NCI-H69 (cell line): Measurements from ENCODE around the gene TK1.
"Not testable (repeated sequence)": the region's sequence is repeated elsewhere in the genome, so short reads cannot be mapped to it uniquely, and the experiment has no call there.

Experiments
- DNase-seq: peaks from one replicate; lab custom pipeline; 2025; lab: John Stamatoyannopoulos, UW

The TK1 gene

GRCh38 chr17:78148286-78149016 lies 38.4 kb downstream of the TK1 start:
- no peak for DNase-seq

DNA sequence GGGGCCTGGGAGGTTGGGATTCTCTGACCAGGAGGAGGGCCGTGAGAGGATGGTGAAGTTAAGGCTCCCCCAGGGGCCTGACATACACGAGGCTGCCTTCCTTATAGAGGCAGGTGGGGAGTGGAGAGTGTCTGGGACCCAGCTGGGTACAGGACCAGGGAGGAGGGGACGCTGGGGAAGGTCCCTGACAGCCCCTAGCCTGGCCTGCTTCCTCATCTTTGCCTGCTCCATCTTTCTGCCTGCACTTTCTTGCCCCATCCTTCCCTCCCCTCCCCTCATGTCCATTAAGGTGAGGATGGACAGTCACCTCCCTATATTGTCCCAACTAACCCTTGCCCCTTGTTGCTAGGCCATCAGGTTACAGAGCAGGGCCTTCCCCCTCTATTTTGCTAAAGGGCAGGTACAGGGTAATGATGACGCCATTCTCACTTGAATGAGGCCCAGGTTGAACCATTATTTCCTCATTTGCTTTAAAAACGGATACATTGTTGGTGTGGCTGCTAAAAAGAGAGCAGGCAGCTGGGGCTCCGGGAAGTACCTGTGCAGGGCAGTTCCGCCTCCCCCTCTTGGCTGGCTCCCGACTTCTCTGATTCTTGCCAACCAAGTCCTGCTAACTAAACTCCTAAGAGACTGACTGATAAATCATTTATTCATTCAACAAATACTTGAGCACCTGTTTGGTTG lies 39.4 kb downstream of the TK1 start:
- no peak for DNase-seq

DNA sequence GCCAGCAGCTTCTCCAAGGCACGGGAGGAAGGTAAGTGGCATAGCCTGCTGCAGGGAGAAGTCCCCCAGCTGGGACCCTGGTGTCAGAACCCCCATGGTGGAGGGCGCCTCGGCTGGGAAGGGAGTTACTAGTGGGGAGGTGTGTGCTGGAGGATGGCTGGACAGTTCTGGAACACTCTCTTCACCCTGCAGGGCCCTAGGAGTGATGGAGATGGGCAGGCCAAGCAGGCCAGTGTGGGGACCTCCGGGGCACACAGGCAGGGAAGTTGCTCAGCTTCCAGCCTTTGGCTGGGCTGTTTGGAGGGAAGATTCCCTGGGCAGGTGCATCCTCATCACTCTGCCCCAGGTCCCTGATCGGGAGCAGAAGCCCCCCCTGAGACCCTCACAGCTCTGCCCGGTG lies 40.0 kb downstream of the TK1 start:
- DNase-seq = no peak

DNA sequence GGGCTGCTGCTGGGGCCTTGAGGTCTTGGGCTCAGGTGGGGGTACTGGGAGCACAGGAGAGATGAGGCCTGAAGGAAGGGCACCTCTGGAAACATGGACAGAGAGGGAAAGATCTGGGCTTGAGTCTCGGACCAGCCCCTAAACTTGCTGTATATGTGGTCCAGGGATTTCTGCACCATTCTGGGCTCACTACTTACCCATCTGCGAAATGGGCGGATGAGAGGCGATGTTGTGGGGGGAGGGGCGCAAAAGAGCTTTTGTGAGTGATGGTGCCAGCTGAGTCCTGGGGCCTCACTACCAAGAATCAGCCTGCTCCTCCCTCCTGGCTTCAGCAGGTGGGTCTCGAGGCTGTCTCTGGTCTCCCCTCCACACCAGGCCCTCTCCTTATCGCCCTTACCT lies 40.4 kb downstream of the TK1 start:
- DNase-seq = no peak

GRCh38 chr17:78144736-78145641 lies 41.9 kb downstream of the TK1 start:
- no peak for DNase-seq

GRCh38 chr17:78144147-78144719 lies 42.6 kb downstream of the TK1 start:
- DNase-seq = peak; percentile 81

DNA sequence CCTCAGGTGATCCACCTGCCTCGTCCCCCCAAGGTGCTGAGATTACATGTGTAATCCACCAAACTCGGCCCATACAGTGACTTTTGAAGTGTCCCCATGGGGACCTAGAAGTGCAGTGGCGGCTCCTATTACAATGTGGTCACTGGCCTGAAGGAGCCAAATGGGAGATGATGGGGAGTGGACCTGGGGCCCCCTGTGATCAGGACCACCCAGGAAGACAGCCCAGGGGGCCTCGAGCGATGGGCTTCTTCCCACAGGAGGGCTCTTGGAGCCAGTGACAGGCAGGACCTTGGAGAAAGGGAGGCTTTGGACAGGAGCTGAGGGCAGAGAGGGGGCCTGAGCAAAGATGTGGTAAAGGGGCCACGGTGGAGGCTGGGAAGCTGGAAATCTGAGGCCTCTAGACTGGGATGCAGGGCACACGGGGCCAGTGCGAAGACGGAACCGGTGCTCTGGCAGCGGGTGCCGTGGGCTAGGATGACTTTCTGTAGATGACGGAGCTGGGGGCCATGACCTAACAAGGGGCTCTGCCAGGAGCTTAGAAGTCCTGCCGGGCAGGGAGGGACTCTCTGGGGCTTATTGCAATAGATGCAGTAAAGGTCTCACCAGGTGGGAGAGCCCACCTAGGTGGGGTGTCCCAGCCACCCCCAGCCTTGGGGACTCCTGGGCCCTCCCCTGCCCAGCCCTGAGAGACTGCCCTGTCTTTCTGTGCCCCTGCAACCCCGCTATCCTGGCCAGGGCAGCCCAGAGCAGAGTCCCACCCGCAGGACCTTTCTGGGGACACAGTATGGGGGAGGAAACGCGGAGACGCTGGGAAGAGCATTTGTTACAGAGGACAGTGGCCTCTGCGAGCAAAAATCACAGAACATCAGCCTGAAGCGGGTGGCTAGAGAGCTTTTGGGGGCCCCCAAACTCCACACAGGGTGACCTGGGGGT lies 43.4 kb downstream of the TK1 start:
- no peak for DNase-seq

- DNase-seq = peak; percentile 21
These were observed 44.6 kb downstream of the TK1 start for GRCh38 chr17:78142119-78142861.

DNA sequence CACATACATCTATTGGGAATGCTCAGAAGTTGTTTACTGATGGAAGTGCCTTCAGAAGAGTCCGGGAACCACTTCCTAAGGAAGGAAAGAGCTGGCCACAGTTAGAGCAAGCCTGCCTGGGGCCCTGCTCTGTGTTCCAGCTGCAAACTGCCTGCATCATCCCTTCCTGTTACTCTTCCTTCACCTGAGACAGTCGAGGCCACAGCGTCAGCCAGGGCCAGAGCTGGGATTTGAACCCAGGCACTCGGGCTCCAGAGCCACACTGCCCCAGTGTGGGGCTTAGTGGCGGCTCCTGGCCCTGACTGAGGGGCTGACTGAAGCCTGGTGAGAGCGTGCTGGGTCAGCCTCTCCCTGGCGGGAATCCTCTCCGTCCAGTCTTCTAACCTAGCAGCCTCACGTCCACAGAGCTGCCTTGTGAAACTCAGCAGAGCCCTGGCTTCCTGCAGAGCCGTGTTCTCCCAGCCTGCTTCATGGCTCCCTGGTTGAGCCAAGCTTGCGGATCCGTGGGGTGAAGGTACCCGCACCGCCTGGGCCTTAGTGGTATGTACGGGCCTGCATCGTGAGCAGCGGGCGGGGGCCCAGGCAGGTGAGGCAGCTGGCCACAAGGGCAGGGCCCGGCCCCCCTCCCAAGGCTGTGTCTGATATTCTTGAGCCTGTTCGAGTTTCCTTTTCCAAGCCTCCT lies 45.3 kb downstream of the TK1 start:
- DNase-seq = no peak

- peak; percentile 98 for DNase-seq
These were observed 46.4 kb downstream of the TK1 start for GRCh38 chr17:78140169-78141051.

GRCh38 chr17:78139861-78140168 lies 47.0 kb downstream of the TK1 start:
- DNase-seq = not testable (repeated sequence)

DNA sequence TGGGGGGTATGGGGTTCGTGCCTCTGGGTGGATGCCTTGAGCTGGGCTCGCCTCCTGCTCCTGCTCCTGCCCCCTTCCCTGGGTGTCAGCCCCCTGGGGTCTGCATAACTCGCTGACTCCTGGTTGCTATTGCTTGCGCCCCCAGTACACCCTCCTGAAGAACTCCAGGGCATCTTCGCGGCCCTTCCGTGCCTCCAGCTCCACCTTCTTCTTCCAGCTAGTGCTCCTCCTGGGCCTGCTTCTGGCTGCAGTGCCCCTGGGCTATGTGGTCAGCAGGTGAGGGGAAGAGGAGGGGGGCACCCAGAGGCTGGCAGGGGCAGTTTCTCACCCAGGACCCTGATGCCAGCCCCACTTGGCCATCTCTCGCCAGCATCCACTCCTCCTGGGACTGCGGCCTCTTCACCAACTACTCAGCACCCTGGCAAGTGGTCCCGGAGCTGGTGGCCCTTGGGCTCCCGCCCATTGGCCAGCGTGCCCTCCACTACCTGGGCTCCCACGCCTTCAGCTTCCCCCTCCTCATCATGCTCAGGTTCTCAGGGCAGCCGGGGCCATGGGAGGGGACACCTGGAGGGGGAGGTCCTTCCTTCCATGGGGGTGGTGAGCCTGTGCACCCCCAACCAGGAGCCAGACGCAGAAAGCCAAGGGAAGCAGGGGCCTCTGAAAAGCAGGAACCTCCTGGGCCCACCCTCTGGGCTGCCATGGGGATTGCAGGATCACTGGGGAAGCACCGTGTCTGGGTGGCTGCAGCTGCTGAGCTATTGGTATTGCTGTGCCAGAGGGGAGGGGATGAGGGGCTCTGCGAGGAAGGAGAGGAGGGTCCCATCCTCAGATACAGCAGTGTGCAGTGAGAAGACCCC lies 48.4 kb downstream of the TK1 start:
- DNase-seq = no peak

DNA sequence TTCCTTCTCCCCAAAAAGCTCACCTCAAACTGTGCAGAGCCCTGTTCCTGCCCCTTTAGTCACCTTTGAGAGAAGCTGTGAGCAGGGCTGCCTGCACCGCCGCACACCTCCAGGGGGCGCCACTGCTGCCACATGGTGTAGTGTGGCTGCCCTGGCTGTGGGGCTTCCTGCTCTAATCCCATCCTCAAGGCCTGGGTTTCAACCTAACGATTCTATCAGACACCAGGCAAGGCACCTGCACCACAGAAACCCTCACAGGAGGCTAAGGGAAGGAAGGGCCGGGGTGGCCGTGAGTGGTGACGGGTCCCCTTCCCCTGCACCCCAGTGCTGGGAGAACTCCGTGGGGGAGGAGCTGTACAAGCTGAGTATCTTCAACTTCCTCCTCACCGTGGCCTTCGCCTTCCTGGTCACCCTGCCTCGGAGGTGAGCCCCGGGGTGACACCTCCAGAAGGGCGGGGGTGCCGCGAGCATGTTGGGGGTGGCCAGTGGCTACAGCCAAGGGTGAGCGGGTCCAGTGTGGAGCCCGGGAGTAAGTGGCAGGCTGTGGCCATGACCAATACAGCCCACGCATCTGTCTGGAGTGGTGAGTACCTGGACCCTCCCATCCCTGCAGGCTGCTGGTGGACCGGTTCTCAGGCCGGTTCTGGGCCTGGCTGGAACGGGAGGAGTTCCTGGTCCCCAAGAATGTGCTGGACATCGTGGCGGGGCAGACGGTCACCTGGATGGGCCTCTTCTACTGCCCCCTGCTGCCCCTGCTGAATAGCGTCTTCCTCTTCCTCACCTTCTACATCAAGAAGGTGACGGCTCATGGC lies 49.3 kb downstream of the TK1 start:
- peak; percentile 40 for DNase-seq

DNA sequence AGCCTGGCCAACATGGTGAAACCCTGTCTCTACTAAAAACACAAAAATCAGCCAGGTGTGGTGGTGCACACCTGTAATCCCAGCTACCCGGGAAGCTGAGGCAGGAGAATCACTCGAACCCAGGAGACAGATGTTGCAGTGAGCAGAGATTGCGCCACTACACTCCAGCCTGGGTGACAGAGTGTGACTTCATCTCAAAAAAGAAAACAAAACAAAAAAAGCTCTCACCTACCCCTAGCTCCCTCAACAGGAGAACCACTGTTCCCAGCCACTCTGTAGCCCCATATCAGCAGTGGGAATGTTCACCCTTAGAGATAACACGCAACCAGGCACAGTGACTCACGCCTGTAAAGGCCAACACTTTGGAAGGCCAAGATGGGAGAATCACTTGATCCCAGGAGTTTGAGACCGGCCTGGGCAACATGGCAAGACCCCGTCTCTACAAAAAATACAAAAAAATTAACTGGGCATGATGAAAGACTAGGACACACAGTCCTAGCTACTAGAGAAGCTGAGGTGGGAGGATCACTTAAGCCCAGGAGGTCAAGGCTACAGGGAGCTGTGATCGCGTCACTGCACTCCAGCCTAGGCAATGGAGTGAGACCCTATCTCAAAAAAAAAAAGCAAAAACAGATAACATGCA lies 50.9 kb downstream of the TK1 start:
- no peak for DNase-seq

DNA sequence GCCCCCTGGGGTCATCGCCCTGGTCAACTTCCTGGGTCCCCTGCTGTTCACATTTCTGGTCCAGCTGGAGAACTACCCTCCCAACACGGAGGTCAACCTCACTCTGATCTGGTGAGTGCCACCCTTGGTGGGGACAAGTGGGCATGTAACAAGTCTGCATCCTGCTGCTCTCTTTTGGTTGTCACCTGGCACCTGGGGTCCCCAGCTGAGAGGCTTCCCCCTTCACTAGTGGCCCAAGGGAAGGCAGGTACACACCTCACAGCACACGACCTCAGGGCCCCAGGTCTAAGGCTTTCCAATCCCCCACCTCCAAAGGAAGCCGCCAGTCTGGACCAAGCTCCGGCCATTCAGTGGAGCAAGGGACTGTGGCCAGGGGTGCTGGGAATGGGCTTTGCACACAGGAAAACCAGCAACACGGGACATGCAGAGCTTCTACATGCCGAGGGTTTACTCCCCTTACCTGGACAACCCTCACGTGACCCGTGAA lies 51.9 kb downstream of the TK1 start:
- DNase-seq = no peak
